ENCODE data around the gene TGIF1.

TGIF1 gene

DNA sequence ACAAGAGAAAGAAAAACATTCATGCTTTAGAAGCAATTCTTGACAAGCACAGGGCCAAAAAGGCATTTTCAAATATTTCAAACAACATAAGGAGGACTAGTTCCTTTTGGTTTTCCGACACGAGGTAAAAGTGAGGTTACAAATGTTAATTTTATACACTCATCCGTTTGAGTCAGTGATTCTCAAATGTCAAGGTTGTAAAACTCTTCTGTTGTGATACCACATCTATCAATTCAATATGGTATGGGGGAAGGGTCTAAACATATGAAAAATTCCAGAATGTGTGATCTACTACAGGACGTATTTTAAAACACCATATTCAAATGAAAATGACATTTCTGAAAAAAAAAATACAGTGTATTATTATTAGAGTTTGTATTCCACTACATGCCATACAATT is 52.7 kb downstream of the TGIF1 start:
- no peak for TF ChIP-seq JUND (IDR thresholded peaks at IDR 0.05; ENCODE audit: low read depth)
- in situ Hi-C loops (cut with HindIII; ENCODE audit: low pct_unique_long_range_greater_than_20kb, low sequenced_read_pairs) = no loop called here
- DNase-seq (ENCODE audit: low read depth in 1 of 2, low spot score in 1 of 2) = no peak

DNA sequence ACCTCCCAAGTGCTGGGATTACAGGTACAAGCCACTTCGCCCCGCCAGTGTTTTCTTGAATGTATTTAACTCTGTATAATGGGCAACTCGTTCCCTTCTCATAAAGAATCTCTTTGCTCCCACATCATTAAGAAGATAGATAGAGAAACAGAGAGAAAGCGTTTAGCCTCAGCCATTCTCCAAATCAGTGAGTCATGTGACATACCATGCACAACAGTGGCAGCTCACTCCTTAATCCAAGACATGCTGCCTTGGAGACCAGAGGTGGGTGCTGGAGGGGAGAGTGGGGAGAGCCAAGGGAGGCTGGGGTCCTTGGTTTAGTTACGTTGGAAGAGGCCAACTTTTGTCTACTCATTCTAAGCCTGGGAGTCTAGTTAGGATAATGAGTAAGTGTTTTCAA is 54.7 kb downstream of the TGIF1 start:
- in situ Hi-C loops (cut with HindIII; ENCODE audit: low pct_unique_long_range_greater_than_20kb, low sequenced_read_pairs) = no loop called here
- no peak for DNase-seq (ENCODE audit: low read depth in 1 of 2, low spot score in 1 of 2)
- no peak for TF ChIP-seq JUND (IDR thresholded peaks at IDR 0.05; ENCODE audit: low read depth)

DNA sequence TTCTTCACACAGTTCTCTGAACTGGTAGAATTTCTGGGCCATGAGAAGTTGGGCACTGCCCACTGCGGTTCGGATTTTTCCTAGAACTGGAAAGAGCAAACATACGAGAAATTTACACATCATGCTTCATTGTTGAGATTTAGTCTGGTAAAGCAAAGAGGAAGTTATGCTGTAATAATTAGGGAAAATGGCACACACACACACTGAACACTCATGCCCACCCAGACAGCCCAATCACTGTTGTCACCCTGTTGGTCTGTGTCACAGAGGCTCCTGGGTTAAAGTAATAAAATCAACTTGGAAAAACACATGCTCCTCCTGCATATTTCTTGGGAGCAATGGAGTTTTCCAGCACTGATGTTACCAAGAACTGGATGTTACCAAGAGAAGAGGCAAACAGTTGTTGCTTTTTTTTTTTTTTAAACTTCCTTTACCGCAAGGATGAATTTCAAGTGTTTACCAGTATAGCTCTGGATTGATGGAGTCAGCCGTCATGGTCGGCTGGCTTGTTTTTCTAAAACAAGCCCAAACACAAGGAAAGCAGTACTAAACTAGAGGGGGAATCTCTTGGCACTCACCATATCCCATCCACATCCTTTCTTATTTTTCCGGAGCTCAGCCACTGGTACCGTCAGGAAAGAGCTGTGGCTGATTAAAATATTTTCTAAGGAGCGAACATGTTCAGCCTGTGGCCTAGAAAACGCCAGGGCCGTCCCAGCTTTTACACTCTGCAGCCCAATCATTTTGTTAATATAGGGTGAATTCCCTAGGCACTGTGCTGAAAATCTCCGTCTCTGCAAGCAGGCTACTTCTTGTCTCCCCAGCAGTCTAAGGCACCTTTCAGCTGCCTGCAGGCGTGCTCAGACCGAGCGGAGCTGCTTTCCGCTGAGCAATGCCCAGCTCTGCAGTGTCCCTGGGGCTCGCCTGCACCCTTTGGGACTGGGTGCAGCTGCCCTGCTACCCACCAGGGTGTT is 58.9 kb downstream of the TGIF1 start:
- no peak for DNase-seq (ENCODE audit: low read depth in 1 of 2, low spot score in 1 of 2)
- TF ChIP-seq JUND (IDR thresholded peaks at IDR 0.05; ENCODE audit: low read depth) = no peak
- in situ Hi-C loops (cut with HindIII; ENCODE audit: low pct_unique_long_range_greater_than_20kb, low sequenced_read_pairs) = no loop called here

Data from T47D (cell line).